Renal pelvis (tissue), 4 donors: Measurements from ENCODE around the gene DNAJC11. TPM values are rescaled to one million over a fixed set of nuclear protein-coding genes. Genes with fewer than 3 reads are reported as not detected.

Experiments
- DNase-seq: peaks from one replicate; pipeline ENCODE4 v3.0.0-alpha.2; 2013
- polyA plus RNA-seq, 3 donors: library from polyadenylated mRNA; unstranded; fragments of 120-200 nt; gene quantifications; one replicate each; pipeline ENCODE4 v1.2.1, GENCODE V29; 2013; ENCODE audit not compliant: insufficient read length in 3 of 3

Gene DNAJC11
- polyA plus RNA-seq, 3 donors = 57.3 to 79.4 (median 78.4) TPM

DNA sequence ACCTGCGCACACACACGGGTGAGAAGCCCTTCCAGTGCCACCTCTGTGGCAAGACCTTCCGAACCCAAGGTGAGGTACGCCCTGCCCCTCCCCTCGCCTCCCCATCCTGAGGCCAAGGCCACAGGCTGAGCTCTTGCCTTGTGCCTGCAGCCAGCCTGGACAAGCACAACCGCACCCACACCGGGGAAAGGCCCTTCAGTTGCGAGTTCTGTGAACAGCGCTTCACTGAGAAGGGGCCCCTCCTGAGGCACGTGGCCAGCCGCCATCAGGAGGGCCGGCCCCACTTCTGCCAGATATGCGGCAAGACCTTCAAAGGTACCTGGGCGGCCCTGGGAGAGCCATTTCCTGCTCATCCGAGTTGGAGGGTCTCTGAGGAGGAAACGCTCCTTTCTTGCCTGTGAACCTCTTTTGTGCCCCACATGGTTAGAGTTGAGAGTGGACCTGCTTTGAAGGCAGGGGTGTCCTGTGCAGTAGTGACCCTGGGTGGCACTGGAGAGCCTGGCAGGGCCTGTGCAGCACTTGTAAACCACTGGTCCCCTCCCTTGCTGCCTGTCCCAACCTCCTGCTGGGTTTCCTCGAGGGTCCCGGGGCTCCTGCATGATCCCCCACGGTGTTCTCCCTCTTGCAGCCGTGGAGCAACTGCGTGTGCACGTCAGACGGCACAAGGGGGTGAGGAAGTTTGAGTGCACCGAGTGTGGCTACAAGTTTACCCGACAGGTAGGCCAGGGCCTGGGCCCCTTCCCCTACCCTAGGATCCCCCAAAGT, 113.3 kb downstream of the DNAJC11 start:
- DNase-seq = no peak

DNA sequence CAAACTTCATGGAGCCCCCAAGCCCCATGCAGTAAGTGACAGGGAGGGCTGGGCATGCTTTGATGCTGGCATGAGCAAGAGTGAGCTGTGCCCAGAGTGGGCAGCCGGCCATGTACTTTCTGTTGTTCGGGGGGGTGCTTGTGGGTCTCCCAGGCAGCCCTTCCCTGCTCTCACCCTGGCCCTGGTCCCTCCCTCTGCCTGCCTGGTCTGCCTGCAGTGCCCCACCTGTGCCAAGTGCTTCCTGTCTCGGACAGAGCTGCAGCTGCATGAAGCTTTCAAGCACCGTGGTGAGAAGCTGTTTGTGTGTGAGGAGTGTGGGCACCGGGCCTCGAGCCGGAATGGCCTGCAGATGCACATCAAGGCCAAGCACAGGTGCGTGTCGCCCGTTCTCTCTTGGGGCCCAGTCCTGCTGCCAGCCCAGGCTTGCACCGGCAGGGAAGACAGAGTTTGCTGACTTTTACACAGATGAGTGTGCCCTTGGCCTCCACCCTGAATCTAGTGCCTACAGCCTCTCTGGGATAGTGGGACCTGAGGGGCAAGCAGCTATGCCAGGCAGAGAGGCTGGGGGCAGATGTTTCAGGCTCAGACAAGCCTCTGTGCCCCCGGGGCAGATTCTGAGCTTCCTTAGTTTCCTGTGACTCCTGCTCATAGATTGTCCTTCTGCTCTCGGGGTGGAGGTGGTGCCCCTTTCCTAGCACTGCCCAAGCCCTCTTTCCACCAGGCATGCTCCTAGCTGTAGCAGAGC, 114.2 kb downstream of the DNAJC11 start:
- no peak for DNase-seq

DNA sequence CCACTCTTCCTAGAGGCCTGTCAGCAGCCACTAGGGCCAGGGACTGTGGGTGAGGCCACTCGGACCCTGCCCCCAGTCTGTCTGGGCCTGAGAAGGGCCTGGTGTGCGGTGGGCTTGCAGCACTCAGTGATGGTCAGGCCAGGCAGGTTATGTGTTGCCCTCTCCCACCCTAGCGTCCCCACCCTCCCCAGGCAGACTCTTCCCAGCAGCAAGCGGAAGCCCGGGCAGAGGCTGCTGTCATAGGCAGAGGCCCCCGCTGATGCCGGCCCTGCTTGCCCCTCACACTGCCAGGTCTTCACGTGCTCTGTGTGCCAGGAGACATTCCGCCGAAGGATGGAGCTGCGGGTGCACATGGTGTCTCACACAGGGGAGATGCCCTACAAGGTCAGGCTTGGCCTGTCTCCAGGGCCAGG, 115.2 kb downstream of the DNAJC11 start:
- no peak for DNase-seq

DNA sequence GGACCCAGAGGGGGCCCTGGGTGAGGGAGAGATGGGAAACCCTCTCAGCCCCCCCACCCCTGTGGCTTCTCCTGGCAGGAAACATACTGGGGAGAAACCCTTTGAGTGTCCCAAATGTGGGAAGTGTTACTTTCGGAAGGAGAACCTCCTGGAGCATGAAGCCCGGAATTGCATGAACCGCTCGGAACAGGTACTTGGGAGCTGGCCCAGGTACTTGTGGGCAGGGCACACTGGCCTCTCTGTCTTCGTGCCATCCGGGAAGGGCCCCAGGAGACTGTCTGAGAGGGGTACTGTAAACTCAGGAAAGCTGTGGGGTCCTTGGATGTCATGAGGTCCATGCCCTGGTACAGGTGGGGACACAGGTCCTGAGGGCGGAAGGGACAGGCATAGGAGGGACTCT, 115.8 kb downstream of the DNAJC11 start:
- no peak for DNase-seq

DNA sequence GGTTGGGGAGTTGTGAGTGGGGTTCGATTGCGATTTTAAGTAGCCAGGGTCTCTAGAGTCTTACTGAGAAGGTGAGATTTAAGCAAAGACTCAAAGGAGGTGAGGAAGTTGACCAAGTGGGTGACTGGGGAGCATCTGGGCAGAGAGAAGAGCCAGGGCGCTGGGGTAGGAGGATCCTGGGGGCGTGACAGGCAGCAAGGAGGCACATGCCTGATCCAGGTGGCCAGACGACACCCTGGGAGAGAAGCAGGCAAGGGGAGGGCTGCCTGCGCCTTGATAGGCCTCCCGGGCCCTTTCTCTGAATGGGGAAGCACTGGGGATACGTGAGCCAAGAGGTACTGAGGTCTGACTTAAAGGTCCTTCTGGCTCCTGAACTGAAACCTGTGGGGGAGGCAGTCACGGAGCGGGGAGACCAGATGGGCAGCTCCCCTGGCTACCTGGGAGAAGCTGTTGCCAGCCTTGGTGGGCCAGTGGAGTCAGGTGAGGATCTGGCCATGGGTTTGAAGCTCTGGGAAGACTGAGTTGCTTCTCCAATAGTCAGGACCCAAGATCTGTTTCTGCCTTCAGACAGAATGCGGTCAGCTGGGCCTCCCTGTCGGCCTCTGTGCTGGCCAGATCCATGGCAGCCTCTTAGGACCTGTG, 116.4 kb downstream of the DNAJC11 start:
- DNase-seq = no peak

Other genes starting within 250 kb of the DNAJC11 start
- 10 to 100 TPM; 14.0 to 22.5 (median 20.2) TPM for gene TNFRSF25, start 235.6 kb downstream of the DNAJC11 start, polyA plus RNA-seq
- gene PLEKHG5, start 210.1 kb downstream of the DNAJC11 start, polyA plus RNA-seq = 10 to 100 TPM; 16.3 to 25.1 (median 19.6) TPM
- gene NOL9, start 147.3 kb downstream of the DNAJC11 start, polyA plus RNA-seq = 10 to 100 TPM; 13.9 to 25.2 (median 23.4) TPM
- gene TAS1R1, start 146.5 kb downstream of the DNAJC11 start, polyA plus RNA-seq = under 1 TPM; 0.09 to 0.21 (median 0.19) TPM
- gene ZBTB48, start 121.8 kb downstream of the DNAJC11 start, polyA plus RNA-seq = 10 to 100 TPM; 35.0 to 46.0 (median 43.0) TPM
- gene KLHL21, start 98.9 kb downstream of the DNAJC11 start, polyA plus RNA-seq = 10 to 100 TPM; 16.3 to 17.8 (median 17.6) TPM
- 10 to 100 TPM; 24.7 to 28.2 (median 26.3) TPM for gene PHF13, start 88.1 kb downstream of the DNAJC11 start, polyA plus RNA-seq
- 10 to 100 TPM; 21.0 to 23.8 (median 23.4) TPM for gene THAP3, start 76.9 kb downstream of the DNAJC11 start, polyA plus RNA-seq
- gene CAMTA1, start 83.6 kb upstream of the DNAJC11 start, polyA plus RNA-seq = 10 to 100 TPM; 72.3 to 83.1 (median 76.0) TPM